ENCODE results near the gene FAHD2B.
"Not testable (repeated sequence)": the region's sequence is repeated elsewhere in the genome, so short reads cannot be mapped to it uniquely, and the experiment has no call there.

Gene FAHD2B

GRCh38 chr2:97067279-97068004 is 27.2 kb downstream of the FAHD2B start:
- DNase-seq: no peak

GRCh38 chr2:97066030-97066429 is 28.7 kb downstream of the FAHD2B start:
- not testable (repeated sequence) for DNase-seq

GRCh38 chr2:97062020-97062419 is 32.7 kb downstream of the FAHD2B start:
- DNase-seq: not testable (repeated sequence)

- DNase-seq: not testable (repeated sequence)
Measured at GRCh38 chr2:97059782-97060181, 34.9 kb downstream of the FAHD2B start.

- DNase-seq: not testable (repeated sequence)
Measured at GRCh38 chr2:97056150-97056549, 38.5 kb downstream of the FAHD2B start.

- DNase-seq: not testable (repeated sequence)
Measured at GRCh38 chr2:97050032-97050431, 44.6 kb downstream of the FAHD2B start.

- DNase-seq: not testable (repeated sequence)
Measured at GRCh38 chr2:97048448-97048847, 46.2 kb downstream of the FAHD2B start.

GRCh38 chr2:97046676-97047075 is 48.0 kb downstream of the FAHD2B start:
- DNase-seq: not testable (repeated sequence)

- DNase-seq: not testable (repeated sequence)
Measured at GRCh38 chr2:97045895-97046499, 48.7 kb downstream of the FAHD2B start.

Data from CD4-positive, alpha-beta T cell treated with Interleukin-12 subunit alpha and Interleukin-12 subunit beta, for 1 hour (primary cell).